Measurements from ENCODE around the gene MARCHF2.

Gene MARCHF2

GRCh38 chr19:8399681-8400188, 13.4 kb upstream of the MARCHF2 start:
- Histone ChIP-seq H3K9ac (ENCODE audit: low read length) (no peak overlapping the region), H3K4me3 (ENCODE audit: low read length) (no peak overlapping the region), H3F3A (ENCODE audit: insufficient read depth, low read length) (no peaks in the 10 kb centered on the region; the same call in 1 of the 2 replicates), H3K4me2 (ENCODE audit: low read depth, low read length) (no peak overlapping the region), H3K9me2 (replicated peaks; ENCODE audit: insufficient read depth, low read length) (no peaks in the 10 kb centered on the region), H3K27ac (ENCODE audit: low read length) (no peak overlapping the region), H3K79me2 (ENCODE audit: low read length) (peaks cover 50% of the 10 kb centered on the region), H3K27me3 (replicated peaks; ENCODE audit: insufficient read depth, low read length) (no peaks in the 10 kb centered on the region), H3K4me1 (ENCODE audit: low read length) (peaks cover 9% of the 10 kb centered on the region; the same call in 1 of the 2 replicates), H4K20me1 (ENCODE audit: insufficient read depth, low read length) (peaks cover 11% of the 10 kb centered on the region; the same call in 1 of the 2 replicates), H2AFZ (ENCODE audit: low read length) (no peak overlapping the region), H3K9me3 (replicated peaks; ENCODE audit: insufficient read depth, low read length) (no peaks in the 10 kb centered on the region), H3K36me3 (replicated peaks; ENCODE audit: insufficient read depth, low read length) (peaks cover 3% of the 10 kb centered on the region; the same call in 1 of the 2 replicates)
- no peak for TF ChIP-seq EZH2phosphoT487 (IDR thresholded peaks at IDR 0.05; ENCODE audit: low read length)
- DNase-seq: no peak

DNA sequence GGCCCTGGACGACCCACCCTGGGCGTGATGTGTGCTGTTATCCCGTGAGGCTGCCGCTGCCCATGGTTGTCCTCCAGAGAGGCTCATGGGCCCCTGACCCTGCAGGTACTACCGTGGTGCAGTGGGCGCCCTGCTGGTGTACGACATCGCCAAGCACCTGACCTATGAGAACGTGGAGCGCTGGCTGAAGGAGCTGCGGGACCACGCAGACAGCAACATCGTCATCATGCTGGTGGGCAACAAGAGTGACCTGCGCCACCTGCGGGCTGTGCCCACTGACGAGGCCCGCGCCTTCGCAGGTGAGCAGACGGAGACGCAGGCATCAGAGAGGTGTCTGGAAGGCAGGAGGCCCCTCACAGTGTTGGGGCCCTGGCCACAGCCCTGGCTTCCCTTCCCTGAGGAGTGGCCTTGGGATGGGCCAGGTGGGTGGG, 11.1 kb upstream of the MARCHF2 start:
- H3K27me3 ChIP-seq (replicated peaks; ENCODE audit: insufficient read depth, low read length): no peaks in the 10 kb centered on the region
- no peak overlapping the region for H3K4me2 ChIP-seq (ENCODE audit: low read depth, low read length)
- H4K20me1 ChIP-seq (ENCODE audit: insufficient read depth, low read length): peaks cover 8% of the 10 kb centered on the region; the same call in 1 of the 2 replicates
- H3K4me3 ChIP-seq (ENCODE audit: low read length): no peak overlapping the region
- no peak overlapping the region for H2AFZ ChIP-seq (ENCODE audit: low read length)
- H3K9ac ChIP-seq (ENCODE audit: low read length): no peak overlapping the region
- no peaks in the 10 kb centered on the region for H3K9me3 ChIP-seq (replicated peaks; ENCODE audit: insufficient read depth, low read length)
- peaks cover 2% of the 10 kb centered on the region; the same call in 1 of the 2 replicates for H3K4me1 ChIP-seq (ENCODE audit: low read length)
- no peak for TF ChIP-seq EZH2phosphoT487 (IDR thresholded peaks at IDR 0.05; ENCODE audit: low read length)
- TF ChIP-seq, protein P1, sequence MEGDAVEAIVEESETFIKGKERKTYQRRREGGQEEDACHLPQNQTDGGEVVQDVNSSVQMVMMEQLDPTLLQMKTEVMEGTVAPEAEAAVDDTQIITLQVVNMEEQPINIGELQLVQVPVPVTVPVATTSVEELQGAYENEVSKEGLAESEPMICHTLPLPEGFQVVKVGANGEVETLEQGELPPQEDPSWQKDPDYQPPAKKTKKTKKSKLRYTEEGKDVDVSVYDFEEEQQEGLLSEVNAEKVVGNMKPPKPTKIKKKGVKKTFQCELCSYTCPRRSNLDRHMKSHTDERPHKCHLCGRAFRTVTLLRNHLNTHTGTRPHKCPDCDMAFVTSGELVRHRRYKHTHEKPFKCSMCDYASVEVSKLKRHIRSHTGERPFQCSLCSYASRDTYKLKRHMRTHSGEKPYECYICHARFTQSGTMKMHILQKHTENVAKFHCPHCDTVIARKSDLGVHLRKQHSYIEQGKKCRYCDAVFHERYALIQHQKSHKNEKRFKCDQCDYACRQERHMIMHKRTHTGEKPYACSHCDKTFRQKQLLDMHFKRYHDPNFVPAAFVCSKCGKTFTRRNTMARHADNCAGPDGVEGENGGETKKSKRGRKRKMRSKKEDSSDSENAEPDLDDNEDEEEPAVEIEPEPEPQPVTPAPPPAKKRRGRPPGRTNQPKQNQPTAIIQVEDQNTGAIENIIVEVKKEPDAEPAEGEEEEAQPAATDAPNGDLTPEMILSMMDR (IDR thresholded peaks at IDR 0.05; ENCODE audit: low read length): no peak
- TF ChIP-seq EZH2 (optimal IDR thresholded peaks at IDR 0.05; ENCODE audit: low read depth, low read length): no peak
- H3K9me2 ChIP-seq (replicated peaks; ENCODE audit: insufficient read depth, low read length): no peaks in the 10 kb centered on the region
- H3K36me3 ChIP-seq (replicated peaks; ENCODE audit: insufficient read depth, low read length): peaks cover 3% of the 10 kb centered on the region; the same call in 1 of the 2 replicates
- H3K79me2 ChIP-seq (ENCODE audit: low read length): peaks cover 30% of the 10 kb centered on the region
- no peaks in the 10 kb centered on the region for H3F3A ChIP-seq (ENCODE audit: insufficient read depth, low read length)
- no peak overlapping the region for H3K27ac ChIP-seq (ENCODE audit: low read length)
- no peak for DNase-seq

DNA sequence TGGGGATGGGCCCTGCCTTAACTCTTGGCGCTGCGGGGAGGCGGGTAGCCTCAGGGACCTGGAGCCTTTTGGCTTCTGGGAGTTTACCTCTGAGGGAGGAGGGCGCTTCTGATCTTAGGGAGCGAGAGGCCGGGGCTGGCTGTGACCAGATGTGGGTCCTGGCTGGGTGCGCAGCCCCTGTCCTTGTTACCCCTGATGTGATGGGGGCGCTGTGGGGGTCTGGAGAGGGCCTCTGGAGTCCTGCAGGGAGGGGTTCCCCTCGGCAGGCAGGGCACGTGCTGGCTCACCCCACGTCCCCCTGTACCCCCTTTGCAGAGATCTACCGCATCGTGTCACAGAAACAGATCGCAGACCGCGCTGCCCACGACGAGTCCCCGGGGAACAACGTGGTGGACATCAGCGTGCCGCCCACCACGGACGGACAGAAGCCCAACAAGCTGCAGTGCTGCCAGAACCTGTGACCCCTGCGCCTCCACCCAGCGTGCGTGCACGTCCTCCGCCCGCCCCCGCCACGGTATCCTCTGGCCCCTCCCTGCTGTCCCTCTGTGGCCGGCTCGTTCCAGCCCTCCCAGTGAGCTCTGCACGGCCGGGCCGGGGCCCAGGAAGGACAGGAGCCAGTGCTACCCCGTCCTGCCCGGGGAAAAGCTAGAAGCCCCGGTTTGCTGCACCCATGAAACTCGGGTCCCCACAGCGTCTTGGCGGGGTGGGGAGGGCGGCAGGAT, 9.8 kb upstream of the MARCHF2 start:
- Histone ChIP-seq H3K9me2 (replicated peaks; ENCODE audit: insufficient read depth, low read length) (no peaks in the 10 kb centered on the region), H4K20me1 (ENCODE audit: insufficient read depth, low read length) (no peaks in the 10 kb centered on the region; the same call in 1 of the 2 replicates), H3K79me2 (ENCODE audit: low read length) (peaks cover 17% of the 10 kb centered on the region), H3K4me3 (ENCODE audit: low read length) (no peak overlapping the region), H3K9ac (ENCODE audit: low read length) (no peak overlapping the region), H3K27ac (ENCODE audit: low read length) (no peak overlapping the region), H3F3A (ENCODE audit: insufficient read depth, low read length) (no peaks in the 10 kb centered on the region), H2AFZ (ENCODE audit: low read length) (no peak overlapping the region), H3K4me1 (ENCODE audit: low read length) (no peaks in the 10 kb centered on the region), H3K4me2 (ENCODE audit: low read depth, low read length) (no peak overlapping the region), H3K36me3 (replicated peaks; ENCODE audit: insufficient read depth, low read length) (peaks cover 3% of the 10 kb centered on the region; the same call in 1 of the 2 replicates), H3K27me3 (replicated peaks; ENCODE audit: insufficient read depth, low read length) (no peaks in the 10 kb centered on the region), H3K9me3 (replicated peaks; ENCODE audit: insufficient read depth, low read length) (no peaks in the 10 kb centered on the region)
- TF ChIP-seq EZH2 (optimal IDR thresholded peaks at IDR 0.05; ENCODE audit: low read depth, low read length): no peak
- TF ChIP-seq, protein P1 (IDR thresholded peaks at IDR 0.05; ENCODE audit: low read length): no peak
- no peak for TF ChIP-seq EZH2phosphoT487 (IDR thresholded peaks at IDR 0.05; ENCODE audit: low read length)
- no peak for DNase-seq

DNA sequence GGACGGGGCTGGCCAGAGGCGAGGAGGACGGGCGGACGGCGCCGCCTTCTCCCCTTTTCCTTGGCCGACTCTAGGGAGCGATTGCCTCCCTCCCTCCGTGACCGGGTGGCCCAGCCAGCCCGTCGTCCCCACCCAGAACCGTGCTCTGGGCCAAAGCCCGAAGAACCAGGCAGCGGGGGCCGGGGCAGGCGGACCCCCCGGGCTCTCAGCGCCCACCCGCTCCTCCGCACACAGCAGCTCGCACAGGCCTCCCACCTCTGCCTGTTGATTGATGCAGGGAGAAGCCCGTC, 9.3 kb upstream of the MARCHF2 start:
- Histone ChIP-seq H3K79me2 (ENCODE audit: low read length) (peaks cover 13% of the 10 kb centered on the region), H4K20me1 (ENCODE audit: insufficient read depth, low read length) (no peaks in the 10 kb centered on the region), H3K4me1 (ENCODE audit: low read length) (no peaks in the 10 kb centered on the region), H3K9me2 (replicated peaks; ENCODE audit: insufficient read depth, low read length) (no peaks in the 10 kb centered on the region), H3K36me3 (replicated peaks; ENCODE audit: insufficient read depth, low read length) (peaks cover 3% of the 10 kb centered on the region; the same call in 1 of the 2 replicates), H3K4me2 (ENCODE audit: low read depth, low read length) (no peak overlapping the region), H3F3A (ENCODE audit: insufficient read depth, low read length) (no peaks in the 10 kb centered on the region), H3K27me3 (replicated peaks; ENCODE audit: insufficient read depth, low read length) (no peaks in the 10 kb centered on the region), H3K4me3 (ENCODE audit: low read length) (no peak overlapping the region), H3K27ac (ENCODE audit: low read length) (no peak overlapping the region), H2AFZ (ENCODE audit: low read length) (no peak overlapping the region), H3K9me3 (replicated peaks; ENCODE audit: insufficient read depth, low read length) (no peaks in the 10 kb centered on the region), H3K9ac (ENCODE audit: low read length) (no peak overlapping the region)
- no peak for DNase-seq
- TF ChIP-seq EZH2 (optimal IDR thresholded peaks at IDR 0.05; ENCODE audit: low read depth, low read length) (no peak), EZH2phosphoT487 (IDR thresholded peaks at IDR 0.05; ENCODE audit: low read length) (no peak)
- TF ChIP-seq, protein P1 (IDR thresholded peaks at IDR 0.05; ENCODE audit: low read length): no peak
